Measurements from ENCODE around the gene ANKS3. TPM values are rescaled to one million over a fixed set of nuclear protein-coding genes. Genes with fewer than 3 reads are reported as not detected.
"Not testable (repeated sequence)": the region's sequence is repeated elsewhere in the genome, so short reads cannot be mapped to it uniquely, and the experiment has no call there.

ANKS3 gene
- total RNA-seq, 1 experiment from 2014 or later, result 35.0 TPM

GRCh38 chr16:4743226-4743878 lies 9.3 kb upstream of the ANKS3 start:
- Mint-ChIP-seq H3K27ac (ENCODE audit: low read depth, unreplicated experiment) (no peak overlapping the region), H3K9me3 (ENCODE audit: unreplicated experiment) (no peaks in the 10 kb centered on the region)

GRCh38 chr16:4738370-4738769 lies 4.3 kb upstream of the ANKS3 start:
- H3K4me1 Mint-ChIP-seq (ENCODE audit: insufficient read depth, unreplicated experiment); H3K27me3 Mint-ChIP-seq (ENCODE audit: insufficient read depth, unreplicated experiment); BruUV-seq (replicated peaks); H3K36me3 Mint-ChIP-seq (ENCODE audit: insufficient read depth, unreplicated experiment); DNase-seq (ENCODE audit: unreplicated experiment); H3K9me3 Mint-ChIP-seq (ENCODE audit: unreplicated experiment); H3K27ac Mint-ChIP-seq (ENCODE audit: low read depth, unreplicated experiment); H3K4me3 Mint-ChIP-seq (ENCODE audit: unreplicated experiment): not testable (repeated sequence)
- intact Hi-C loops (cut with micrococcal nuclease), result loop anchor here (10.0 kb wide), 1 partner anchor 356 kb away; the partner anchor contains the start of gene EEF2KMT
- CTCF ChIA-PET, result interaction anchor here (1.0 to 2.3 kb wide), 2 partner anchors 9 to 218 kb away, joined by 5 read pairs; no protein-coding TSS in a partner anchor
- POLR2A ChIA-PET, result interaction anchor here (0.6 to 1.8 kb wide), 3 partner anchors 11 to 110 kb away, joined by 3 to 11 read pairs (median 3); no protein-coding TSS in a partner anchor

More at GRCh38 chr16:4743226-4743878, 9.3 kb upstream of the ANKS3 start:
- BruUV-seq (replicated peaks), result no TSS peak
- Mint-ChIP-seq H3K4me1 (ENCODE audit: insufficient read depth, unreplicated experiment) (no peaks in the 10 kb centered on the region), H3K27me3 (ENCODE audit: insufficient read depth, unreplicated experiment) (no peaks in the 10 kb centered on the region), H3K36me3 (ENCODE audit: insufficient read depth, unreplicated experiment) (no peaks in the 10 kb centered on the region), H3K4me3 (ENCODE audit: unreplicated experiment) (no peak overlapping the region)
- ChIA-PET CTCF (no interaction called here), POLR2A (interaction anchor here (0.8 to 1.8 kb wide), 2 partner anchors 9 to 11 kb away, joined by 4 read pairs; partner anchors contain the start of genes ANKS3 and DNAAF8)
- no peak for TF ChIP-seq CTCF (IDR thresholded peaks at IDR 0.05; ENCODE audit: unreplicated experiment)
- DNase-seq (ENCODE audit: unreplicated experiment), result no peak
- intact Hi-C loops (cut with micrococcal nuclease), result no loop called here

- peaks cover 11% of the 10 kb centered on the region for H3K4me1 Mint-ChIP-seq (ENCODE audit: insufficient read depth, unreplicated experiment)
- ChIA-PET CTCF (interaction anchor here (2.3 kb wide), 1 partner anchor 10 kb away, joined by 5 read pairs; no protein-coding TSS in a partner anchor), POLR2A (interaction anchor here (1.4 to 1.8 kb wide), 2 partner anchors 31 to 110 kb away, joined by 3 to 11 read pairs; no protein-coding TSS in a partner anchor)
- H3K4me3 Mint-ChIP-seq (ENCODE audit: unreplicated experiment), result no peak overlapping the region
- H3K36me3 Mint-ChIP-seq (ENCODE audit: insufficient read depth, unreplicated experiment), result peaks cover 8% of the 10 kb centered on the region
- no TSS peak for BruUV-seq (replicated peaks)
- no peaks in the 10 kb centered on the region for H3K27me3 Mint-ChIP-seq (ENCODE audit: insufficient read depth, unreplicated experiment)
- DNase-seq (ENCODE audit: unreplicated experiment), result no peak
- no peaks in the 10 kb centered on the region for H3K9me3 Mint-ChIP-seq (ENCODE audit: unreplicated experiment)
- intact Hi-C loops (cut with micrococcal nuclease), result loop anchor here (10.0 kb wide), 1 partner anchor 357 kb away; the partner anchor contains the start of gene EEF2KMT
- H3K27ac Mint-ChIP-seq (ENCODE audit: low read depth, unreplicated experiment), result no peak overlapping the region
- no peak for TF ChIP-seq CTCF (IDR thresholded peaks at IDR 0.05; ENCODE audit: unreplicated experiment)
Observed at GRCh38 chr16:4737545-4737944, 3.5 kb upstream of the ANKS3 start.

GRCh38 chr16:4736546-4736945 lies 2.5 kb upstream of the ANKS3 start:
- H3K36me3 Mint-ChIP-seq (ENCODE audit: insufficient read depth, unreplicated experiment), result peaks cover 12% of the 10 kb centered on the region
- no peak for DNase-seq (ENCODE audit: unreplicated experiment)
- ChIA-PET CTCF (interaction anchor here (0.7 kb wide), 2 partner anchors 32 to 244 kb away, joined by 3 read pairs; no protein-coding TSS in a partner anchor), POLR2A (interaction anchor here (1.8 kb wide), 1 partner anchor 32 kb away, joined by 11 read pairs; no protein-coding TSS in a partner anchor)
- H3K27me3 Mint-ChIP-seq (ENCODE audit: insufficient read depth, unreplicated experiment), result no peaks in the 10 kb centered on the region
- H3K4me3 Mint-ChIP-seq (ENCODE audit: unreplicated experiment), result no peak overlapping the region
- H3K9me3 Mint-ChIP-seq (ENCODE audit: unreplicated experiment), result no peaks in the 10 kb centered on the region
- TF ChIP-seq CTCF (IDR thresholded peaks at IDR 0.05; ENCODE audit: unreplicated experiment), result no peak
- intact Hi-C loops (cut with micrococcal nuclease), result loop anchor here (10.0 kb wide), 1 partner anchor 358 kb away; the partner anchor contains the start of gene EEF2KMT
- no TSS peak for BruUV-seq (replicated peaks)
- H3K4me1 Mint-ChIP-seq (ENCODE audit: insufficient read depth, unreplicated experiment), result peaks cover 13% of the 10 kb centered on the region
- H3K27ac Mint-ChIP-seq (ENCODE audit: low read depth, unreplicated experiment), result no peak overlapping the region

All from MCF 10A (cell line).